Spleen (tissue), 11 donors: ENCODE measurements around the gene TANC1. TPM values are rescaled to one million over a fixed set of nuclear protein-coding genes. Genes with fewer than 3 reads are reported as not detected.

ENCODE experiments used
- DNase-seq: peaks from one replicate; pipeline ENCODE4 v3.0.0-alpha.2; 2020
- H3K27ac ChIP-seq, 8 donors: fragments of 200-600 bp; sonication (generic) in 7 of 8; 1 replicate in 4 of 8; 2 replicates in 4 of 8; pipeline versions ENCODE4 v1.5.0 to v1.8.0; 2016 to 2021; ENCODE audit warnings: inconsistent platforms in 4 of 8, mild to moderate bottlenecking in 4 of 8, moderate library complexity in 1 of 8
- H3K27me3 ChIP-seq, 7 donors: fragments of 200-600 bp; sonication (generic) in 6 of 7; replicated peaks in 1 of 7; 1 replicate in 4 of 7; 2 replicates in 3 of 7; pipeline versions ENCODE4 v1.5.0 to v1.8.0; 2016 to 2021; ENCODE audit warnings: inconsistent platforms in 3 of 7, mild to moderate bottlenecking in 1 of 7
- H3K36me3 ChIP-seq, 6 donors: fragments of 200-600 bp; sonication (generic) in 5 of 6; 1 replicate in 4 of 6; 2 replicates in 2 of 6; pipeline versions ENCODE4 v1.5.0 to v1.8.0; 2016 to 2021; ENCODE audit warnings: inconsistent platforms in 2 of 6
- H3K4me1 ChIP-seq, 6 donors: fragments of 200-600 bp; sonication (generic) in 5 of 6; 1 replicate in 3 of 6; 2 replicates in 3 of 6; pipeline versions ENCODE4 v1.5.0 to v1.8.0; 2016 to 2021; ENCODE audit warnings: inconsistent platforms in 3 of 6
- H3K4me3 ChIP-seq, 8 donors: fragments of 200-600 bp; sonication (generic) in 7 of 8; 1 replicate in 4 of 8; 2 replicates in 4 of 8; pipeline versions ENCODE4 v1.5.0 to v1.8.0; 2016 to 2021; ENCODE audit warnings: inconsistent platforms in 4 of 8, mild to moderate bottlenecking in 4 of 8, moderate library complexity in 2 of 8
- H3K9me3 ChIP-seq, 8 donors: fragments of 200-600 bp; sonication (generic) in 7 of 8; 1 replicate in 4 of 8; 2 replicates in 4 of 8; pipeline versions ENCODE4 v1.5.0 to v1.8.0; 2016 to 2021; ENCODE audit warnings: inconsistent platforms in 4 of 8
- CTCF ChIP-seq, 11 experiments: fragments of 200-600 bp in 7 of 11; fragments of 450-650 bp in 4 of 11; sonication (generic) in 4 of 11; IDR thresholded peaks in 8 of 11; conservative IDR thresholded peaks in 3 of 11; 1 replicate in 7 of 11; 2 replicates in 4 of 11; pipeline versions ENCODE4 v1.4.0 to v1.8.0; 2016 to 2021; ENCODE audit warnings: antibody characterized with exemption in 11 of 11, inconsistent platforms in 4 of 11, mild to moderate bottlenecking in 1 of 11
- POLR2A ChIP-seq, 3 donors: fragments of 450-650 bp; IDR thresholded peaks; one replicate each; pipeline ENCODE4 v1.5.1; 2017; ENCODE audit warnings: antibody characterized with exemption in 3 of 3, mild to moderate bottlenecking in 1 of 3
- POLR2AphosphoS5 ChIP-seq, 3 donors: sonication (generic); formaldehyde crosslinking; IDR thresholded peaks; one replicate each; pipeline ENCODE4 v1.5.1; 2017; ENCODE audit warnings: antibody characterized with exemption in 3 of 3
- WGBS, 5 donors: extraction: QIAGEN DNeasy Blood & Tissue Kit in 3 of 5; methylation state at CpG; one replicate each; pipeline versions ENCODE4 v1.1.5 to v1.1.7; 2013 to 2018; 5-methylcytosine and 5-hydroxymethylcytosine counted together
- intact Hi-C: fragments of 100-400 bp; cut with DNase I; formaldehyde crosslinking; loops from one replicate; pipeline ENCODE4 v1.15.0; 2023; ENCODE audit warnings: low total_unique reads
- polyA plus RNA-seq, 3 donors: library from polyadenylated mRNA; stranded (reverse); fragments of 200-250 nt; gene quantifications; one replicate each; pipeline ENCODE4 v1.2.1, GENCODE V29; 2013
- total RNA-seq, 7 donors: library from RNA; depleted of rRNA in 3 of 7; stranded (reverse); fragments of >200 nt in 3 of 7; fragmentation: NEBNext Ultra II Directional in 4 of 7; extraction: Animal tissue kit (Norgen Biotek cat#: 25700) in 4 of 7; gene quantifications; one replicate each; pipeline versions ENCODE4 v1.1.0 to v1.2.1, GENCODE V29; 2016 to 2021
- donor health status: healthy with polysubstance abuse.
- donor health status: DM: no; HTN: no; CAD: no; lungs with moderate emphysema.
- donor health status: DM: no; HTN: no; CAD: no.
- donor health status: Bipolar disorder and iron deficiency.
- donor health status: healthy.
- donor health status: DM: no; HTN: no; CAD: no.
- donor health status: DM: yes; HTN: yes; CAD: no.

The TANC1 gene
- total and polyA plus RNA-seq, 10 donors: 3.1 to 28.2 (median 21.7) TPM

GRCh38 chr2:159050426-159050825 lies 82.0 kb downstream of the TANC1 start:
- intact Hi-C loops: no loop called here
- Histone ChIP-seq H3K9me3 (no peaks in the 10 kb centered on the region), H3K27ac (no peak overlapping the region), H3K4me1 (peaks cover 0 to 25% (median 8%) of the 10 kb centered on the region in 6 donors), H3K4me3 (no peak overlapping the region), H3K27me3 (no peaks in the 10 kb centered on the region), H3K36me3 (no peaks in the 10 kb centered on the region)
- DNase-seq: no peak
- no peak for TF ChIP-seq POLR2AphosphoS5 (IDR thresholded peaks at IDR 0.05)
- 91 to 100% (median 95%) methylated on average over 1 of the region's 1 CpG for WGBS, 5 donors

DNA sequence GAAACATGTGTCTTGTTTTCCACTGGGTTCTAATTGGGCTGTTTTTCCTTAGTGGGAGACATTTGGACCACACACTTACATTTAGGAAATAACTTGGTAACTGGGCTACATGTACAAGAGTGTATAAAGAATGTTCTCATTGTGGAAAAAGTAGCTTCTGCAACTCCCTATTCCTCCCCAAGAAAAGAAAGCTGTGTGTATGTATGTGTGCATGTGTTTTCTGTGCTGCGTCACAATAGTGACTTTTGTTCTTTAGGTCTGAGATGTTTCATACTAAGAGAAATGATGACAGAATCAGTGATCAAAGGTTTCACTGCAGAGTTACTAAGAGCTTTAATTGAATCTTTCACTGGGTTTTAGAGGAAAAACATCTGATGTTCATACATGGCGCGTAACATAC lies 82.7 kb downstream of the TANC1 start:
- WGBS, 5 donors: 93 to 98% (median 97%) methylated on average over 3 of the region's 3 CpGs
- H3K27me3 ChIP-seq: no peaks in the 10 kb centered on the region
- H3K9me3 ChIP-seq: no peaks in the 10 kb centered on the region
- peaks cover 0 to 20% (median 6%) of the 10 kb centered on the region in 6 donors for H3K4me1 ChIP-seq
- intact Hi-C loops: no loop called here
- TF ChIP-seq CTCF (IDR thresholded peaks at IDR 0.05 in 8 of 11, conservative IDR thresholded peaks at IDR 0.05 in 3 of 11) (no peak), POLR2A (IDR thresholded peaks at IDR 0.05) (no peak), POLR2AphosphoS5 (IDR thresholded peaks at IDR 0.05) (no peak)
- H3K4me3 ChIP-seq: no peak overlapping the region
- H3K36me3 ChIP-seq: no peaks in the 10 kb centered on the region
- no peak for DNase-seq
- no peak overlapping the region for H3K27ac ChIP-seq

- TF ChIP-seq CTCF (IDR thresholded peaks at IDR 0.05 in 8 of 11, conservative IDR thresholded peaks at IDR 0.05 in 3 of 11) (no peak), POLR2A (IDR thresholded peaks at IDR 0.05) (no peak), POLR2AphosphoS5 (IDR thresholded peaks at IDR 0.05) (no peak)
- H3K27me3 ChIP-seq: no peaks in the 10 kb centered on the region
- H3K27ac ChIP-seq: no peak overlapping the region
- WGBS, 5 donors: 82 to 93% (median 90%) methylated on average over 5 of the region's 5 CpGs
- H3K4me1 ChIP-seq: peaks cover 0 to 15% (median 5%) of the 10 kb centered on the region in 6 donors
- DNase-seq: no peak
- H3K4me3 ChIP-seq: no peak overlapping the region
- intact Hi-C loops: no loop called here
- no peaks in the 10 kb centered on the region for H3K36me3 ChIP-seq
- H3K9me3 ChIP-seq: no peaks in the 10 kb centered on the region
Observed at GRCh38 chr2:159051661-159052060, 83.2 kb downstream of the TANC1 start.

- Histone ChIP-seq H3K9me3 (no peaks in the 10 kb centered on the region), H3K27ac (no peak overlapping the region), H3K27me3 (no peaks in the 10 kb centered on the region), H3K36me3 (no peaks in the 10 kb centered on the region), H3K4me3 (no peak overlapping the region), H3K4me1 (peaks cover 0 to 11% (median 4%) of the 10 kb centered on the region in 6 donors)
- WGBS, 5 donors: 79 to 92% (median 82%) methylated on average over 5 of the region's 5 CpGs
- TF ChIP-seq CTCF (IDR thresholded peaks at IDR 0.05 in 8 of 11, conservative IDR thresholded peaks at IDR 0.05 in 3 of 11): no peak
- no peak for TF ChIP-seq POLR2AphosphoS5 (IDR thresholded peaks at IDR 0.05)
- no peak for TF ChIP-seq POLR2A (IDR thresholded peaks at IDR 0.05)
- intact Hi-C loops: no loop called here
- no peak for DNase-seq
Observed at GRCh38 chr2:159052157-159052601, 83.7 kb downstream of the TANC1 start.
